SIG-M5 (cell line): ENCODE data around the gene PTPRO.
A peak's percentile ranks its signal among the peaks of the same experiment; 100 is the strongest.

Experiments
- DNase-seq: peaks from one replicate; lab custom pipeline; 2025; lab: John Stamatoyannopoulos, UW

The PTPRO gene

DNA sequence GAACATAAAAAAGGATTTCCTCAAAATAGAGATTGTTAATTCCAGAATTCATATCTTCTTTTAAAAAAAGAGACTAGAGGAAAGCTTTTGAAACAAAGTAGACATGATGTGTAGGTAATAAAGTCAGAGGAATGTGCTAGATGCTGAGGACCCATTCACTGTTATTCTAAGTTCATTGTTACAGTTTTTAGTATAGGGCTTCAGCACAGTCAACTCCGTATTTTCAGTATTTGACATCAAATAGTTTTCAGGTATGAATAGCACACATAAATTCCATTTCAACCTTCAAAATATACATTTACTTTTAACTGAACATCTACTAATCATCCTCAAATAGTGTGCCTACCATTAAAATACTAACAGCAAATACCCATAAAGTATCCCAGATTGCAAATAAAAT is 239.1 kb downstream of the PTPRO start:
- no peak for DNase-seq

DNA sequence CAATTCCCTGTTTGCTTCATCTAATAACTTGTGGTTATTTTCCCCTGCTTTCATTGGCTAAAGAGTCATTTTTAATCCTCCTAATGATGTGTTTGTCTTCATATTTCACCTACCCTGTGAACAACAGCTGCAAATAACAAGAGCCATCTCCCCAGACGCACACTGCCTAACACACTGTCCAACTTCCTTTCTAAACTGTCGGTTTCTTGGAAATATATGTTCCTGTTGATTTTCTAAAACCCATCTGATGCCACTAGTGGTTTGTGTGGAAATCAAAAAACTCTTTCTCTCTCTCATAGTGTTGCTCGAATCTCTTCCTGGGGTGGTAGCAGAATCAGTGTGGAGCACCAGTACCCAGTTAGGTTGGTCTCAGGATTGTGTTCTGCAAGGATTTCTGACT is 240.0 kb downstream of the PTPRO start:
- no peak for DNase-seq

DNA sequence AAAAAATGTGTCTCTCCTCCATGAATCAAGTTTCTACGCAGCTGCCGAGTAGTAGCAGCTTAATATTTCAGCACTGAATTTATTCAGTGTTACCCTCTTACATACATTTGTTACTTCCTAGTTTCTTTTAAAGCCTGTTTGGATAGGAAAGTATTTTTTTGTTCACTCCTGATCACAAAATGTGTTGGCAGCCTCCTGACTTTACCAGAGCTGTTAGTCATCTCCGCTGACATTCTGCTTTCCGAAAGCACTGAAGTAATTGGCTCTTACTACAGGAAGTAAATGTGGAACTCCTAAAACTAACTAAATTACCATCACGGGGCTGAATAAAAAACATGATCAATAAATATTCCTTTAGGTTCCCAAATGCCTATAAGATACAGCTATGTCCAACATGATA is 241.4 kb downstream of the PTPRO start:
- no peak for DNase-seq

DNA sequence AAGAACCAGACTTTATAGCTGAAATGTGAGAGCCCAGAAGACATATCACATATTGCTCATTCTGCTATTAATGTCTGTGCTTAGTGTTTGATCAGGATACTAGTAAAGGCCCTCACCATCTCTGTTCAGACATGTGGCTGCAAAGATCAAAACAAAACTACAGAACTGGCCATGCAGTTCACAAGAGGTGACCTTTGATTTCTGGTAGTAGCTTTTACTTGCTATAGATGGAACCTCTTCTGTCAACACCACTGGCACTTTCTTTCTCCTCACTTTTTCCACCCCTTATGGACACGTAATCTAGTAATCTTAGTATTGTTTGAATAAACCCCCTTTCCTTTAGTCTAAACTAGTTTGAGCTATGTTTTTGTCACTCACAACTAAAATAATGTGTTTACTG is 252.0 kb downstream of the PTPRO start:
- no peak for DNase-seq

DNA sequence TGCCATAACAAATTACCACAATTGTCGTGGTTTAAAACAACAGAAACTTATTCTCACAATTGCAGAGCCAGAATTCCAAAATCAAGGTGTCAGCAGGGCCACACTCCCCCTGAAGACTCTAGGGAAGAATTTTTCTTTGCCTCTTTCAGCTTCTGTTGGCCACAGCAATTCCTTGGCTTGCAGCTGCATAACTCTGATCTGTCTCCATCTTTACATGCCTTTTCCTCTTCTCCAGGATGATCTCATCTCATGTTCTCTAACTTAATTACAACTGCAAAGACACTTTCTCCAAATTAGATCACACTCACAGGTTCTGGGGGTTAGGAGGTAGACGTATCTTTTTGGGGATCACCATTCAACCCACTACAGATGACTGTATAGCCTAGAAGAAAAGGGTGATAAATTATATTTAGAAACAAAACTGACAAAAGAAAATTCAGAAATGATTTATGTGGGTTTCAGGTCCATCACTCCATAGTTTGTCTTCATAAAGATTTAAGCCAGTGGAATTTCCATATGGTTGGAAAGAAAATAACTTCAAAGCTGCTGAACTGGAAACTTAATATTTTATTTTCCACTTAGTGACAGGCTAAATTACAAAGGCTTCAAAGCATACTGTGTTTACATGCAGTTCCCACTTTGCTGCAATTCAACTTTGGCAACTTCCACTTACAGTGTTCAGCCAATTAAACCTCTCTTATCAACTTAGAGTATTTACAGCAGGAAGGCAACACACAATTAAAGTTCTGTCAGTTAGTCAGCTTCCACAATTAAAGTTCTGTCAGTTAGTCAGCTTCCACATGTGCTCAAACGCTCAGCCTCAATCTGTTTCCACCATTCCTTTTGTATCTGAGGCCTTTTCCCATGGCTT is 253.6 kb downstream of the PTPRO start:
- no peak for DNase-seq

DNA sequence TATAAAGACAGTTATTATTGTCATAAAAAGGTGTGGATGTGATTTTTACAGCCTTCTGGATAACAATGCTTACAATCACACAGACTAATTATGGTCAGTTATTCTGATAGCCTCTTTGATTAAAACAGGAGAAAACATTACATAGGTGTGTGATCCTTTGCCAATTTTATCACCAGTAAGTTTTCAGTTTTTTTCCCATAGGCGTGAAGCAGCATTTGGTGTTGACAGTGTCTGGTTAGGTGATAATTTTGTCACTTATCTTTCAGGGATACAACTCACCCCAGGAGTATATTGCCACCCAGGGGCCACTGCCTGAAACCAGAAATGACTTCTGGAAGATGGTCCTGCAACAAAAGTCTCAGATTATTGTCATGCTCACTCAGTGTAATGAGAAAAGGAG is 258.1 kb downstream of the PTPRO start:
- DNase-seq: no peak

DNA sequence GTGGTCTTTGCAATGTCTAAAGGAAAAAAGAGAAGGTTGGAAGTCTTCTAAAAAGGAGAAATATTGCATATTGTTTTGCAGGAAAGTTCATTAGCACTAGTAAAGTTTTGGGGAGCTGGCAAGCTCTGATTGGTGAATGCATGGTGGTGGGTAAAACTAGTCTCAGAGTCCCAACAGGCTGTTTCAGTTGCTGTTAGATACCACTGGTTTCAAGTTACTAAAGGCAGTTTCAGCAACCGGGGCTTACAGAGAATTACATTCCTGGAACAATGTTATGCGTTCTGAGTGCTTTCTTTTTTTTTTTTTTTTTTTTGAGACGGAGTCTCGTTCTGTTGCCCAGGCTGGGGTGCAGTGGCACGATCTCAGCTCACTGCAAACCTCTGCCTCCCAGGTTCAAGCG is 258.7 kb downstream of the PTPRO start:
- DNase-seq: no peak

DNA sequence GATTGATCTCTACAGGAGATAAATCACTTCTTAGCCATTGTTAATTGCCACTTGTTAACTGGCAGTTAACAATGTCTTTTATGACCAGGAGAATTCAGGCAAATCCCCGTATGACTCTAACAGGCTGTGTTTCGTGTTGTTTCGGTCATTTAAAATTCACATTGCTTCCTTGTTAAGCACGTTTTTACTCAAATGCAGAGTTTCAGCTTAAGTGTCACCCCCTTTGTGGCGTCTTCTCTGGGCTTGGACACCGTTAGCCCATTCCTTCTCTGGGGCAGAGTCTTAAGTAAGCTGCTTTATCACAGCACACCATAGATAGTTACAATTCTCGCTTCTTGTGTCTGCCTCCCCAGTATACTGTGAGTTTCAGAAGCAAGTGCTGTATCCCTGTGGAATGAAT is 261.5 kb downstream of the PTPRO start:
- no peak for DNase-seq

DNA sequence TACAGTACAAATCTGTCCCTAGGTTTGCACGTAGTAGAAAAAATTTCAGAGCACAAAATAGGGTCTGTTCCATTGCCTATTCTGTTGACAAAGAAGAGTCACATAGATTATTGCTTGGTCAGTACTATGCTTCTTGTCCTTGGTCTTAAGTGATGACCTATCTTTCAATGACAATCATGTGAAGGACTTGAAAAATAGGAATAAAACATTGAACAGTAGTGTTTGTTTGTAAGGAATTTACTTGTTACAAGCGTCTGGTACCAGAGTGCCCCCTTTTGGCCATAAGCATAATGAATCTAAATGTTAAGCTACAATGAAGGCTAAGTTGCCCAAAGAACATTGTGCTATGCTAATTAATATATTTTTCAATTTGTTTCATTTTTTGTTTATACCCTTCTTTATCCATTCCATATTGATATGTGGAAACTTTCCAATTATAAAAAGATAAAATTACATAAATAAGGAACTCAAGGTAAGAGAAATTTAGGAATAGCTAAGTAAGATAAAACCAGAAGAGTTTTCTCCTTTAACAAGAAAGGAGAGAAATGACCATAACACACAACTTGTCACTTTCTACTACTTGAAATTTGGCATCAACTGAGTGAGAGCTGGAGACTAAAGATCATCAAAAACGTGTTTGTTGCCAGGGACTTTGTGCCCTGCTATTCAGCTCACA is 262.2 kb downstream of the PTPRO start:
- DNase-seq: no peak

DNA sequence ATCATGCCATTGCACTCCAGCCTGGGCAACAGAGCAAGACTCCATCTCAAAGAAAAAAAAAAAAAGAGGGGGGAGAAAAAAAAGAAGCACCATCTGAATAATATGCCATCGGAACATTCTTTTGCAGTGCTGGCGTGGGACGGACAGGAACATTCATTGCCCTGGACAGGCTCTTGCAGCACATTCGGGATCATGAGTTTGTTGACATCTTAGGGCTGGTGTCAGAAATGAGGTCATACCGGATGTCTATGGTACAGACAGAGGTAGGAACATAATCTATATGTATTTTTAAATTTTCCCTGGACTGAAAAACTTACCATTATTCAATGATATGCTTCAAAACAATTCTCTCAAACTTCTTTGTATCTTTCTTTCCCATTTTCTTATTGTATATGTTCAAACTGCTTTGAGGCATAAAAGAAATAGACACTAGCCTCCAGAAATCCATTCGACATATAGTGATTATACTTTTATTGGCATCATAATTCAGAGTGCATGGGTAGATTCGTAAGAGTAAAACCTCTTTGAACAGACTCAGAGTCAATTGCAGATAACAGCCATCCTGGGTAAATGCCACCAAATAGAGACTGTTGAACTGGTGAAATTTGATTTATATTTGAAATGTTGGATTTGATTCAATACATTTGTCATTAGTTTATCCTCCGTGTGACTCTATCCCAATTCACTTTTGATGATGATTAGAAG is 267.2 kb downstream of the PTPRO start:
- DNase-seq: no peak

DNA sequence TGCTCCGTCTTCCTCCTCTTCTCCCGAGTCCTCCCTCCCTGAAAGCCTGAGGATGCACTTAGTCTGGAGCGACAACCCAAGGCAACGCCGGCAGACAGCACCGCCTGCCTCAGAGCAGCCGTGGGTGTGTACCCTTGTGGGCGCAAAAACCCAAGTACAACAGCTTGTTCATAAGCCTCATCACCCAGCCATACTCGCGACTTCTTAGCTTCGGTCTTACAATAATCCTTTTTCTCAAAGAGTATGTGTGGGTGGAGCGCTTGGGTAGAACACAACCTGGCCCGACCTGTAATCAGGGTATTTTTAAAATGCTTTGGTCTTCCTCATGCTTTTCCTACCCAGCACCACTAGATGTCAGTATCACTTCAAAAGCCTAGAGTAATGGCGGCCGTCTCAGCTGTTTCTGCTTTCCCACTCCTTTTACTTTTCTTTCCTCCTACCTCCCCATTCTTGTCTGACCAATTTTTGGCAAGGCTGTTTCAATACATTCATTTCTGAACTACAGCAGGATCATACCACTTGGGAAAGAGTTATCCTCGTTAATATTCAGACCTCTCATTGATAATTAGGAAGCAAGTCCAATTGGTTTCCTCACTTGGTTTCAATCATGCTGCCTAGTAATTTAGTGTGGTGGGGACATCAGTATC is 268.0 kb downstream of the PTPRO start:
- peak; percentile 19 for DNase-seq

DNA sequence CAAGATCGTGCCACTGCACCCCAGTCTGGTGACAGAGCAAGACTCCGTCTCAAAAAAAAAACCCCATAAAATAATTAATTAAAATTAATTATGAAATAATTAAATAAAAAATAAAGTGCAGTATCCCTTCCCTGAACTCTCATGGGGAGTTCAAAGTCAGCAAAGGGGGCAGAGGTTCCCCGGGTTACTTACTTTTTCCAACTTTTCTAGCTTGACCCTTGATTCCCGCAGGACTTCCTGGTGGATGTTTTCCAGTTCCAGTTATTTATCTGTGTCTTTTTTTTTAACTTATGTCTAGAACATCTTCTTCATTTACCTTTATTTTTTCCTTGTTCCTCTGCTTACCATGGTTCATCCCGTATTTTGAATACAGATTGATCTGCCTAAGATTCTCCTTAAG is 269.5 kb downstream of the PTPRO start:
- no peak for DNase-seq

DNA sequence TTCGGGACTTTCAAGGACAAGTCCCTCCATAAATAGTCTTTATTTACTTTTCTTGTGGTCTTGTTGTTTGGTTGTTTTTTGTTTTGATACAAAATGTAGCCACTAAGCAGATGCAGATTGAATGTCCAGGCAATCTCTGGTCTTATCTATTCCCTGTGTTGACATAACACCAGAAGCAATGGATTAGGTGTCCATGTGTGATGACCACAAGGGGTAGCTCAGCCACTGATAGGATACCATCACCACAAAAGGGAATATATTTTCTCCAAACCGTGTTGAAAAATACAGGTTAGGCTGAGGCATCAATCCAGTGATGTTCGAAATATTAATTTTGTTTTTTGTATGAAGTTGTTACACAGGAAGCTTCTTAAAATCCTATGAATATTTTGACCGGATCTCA is 270.6 kb downstream of the PTPRO start:
- no peak for DNase-seq

DNA sequence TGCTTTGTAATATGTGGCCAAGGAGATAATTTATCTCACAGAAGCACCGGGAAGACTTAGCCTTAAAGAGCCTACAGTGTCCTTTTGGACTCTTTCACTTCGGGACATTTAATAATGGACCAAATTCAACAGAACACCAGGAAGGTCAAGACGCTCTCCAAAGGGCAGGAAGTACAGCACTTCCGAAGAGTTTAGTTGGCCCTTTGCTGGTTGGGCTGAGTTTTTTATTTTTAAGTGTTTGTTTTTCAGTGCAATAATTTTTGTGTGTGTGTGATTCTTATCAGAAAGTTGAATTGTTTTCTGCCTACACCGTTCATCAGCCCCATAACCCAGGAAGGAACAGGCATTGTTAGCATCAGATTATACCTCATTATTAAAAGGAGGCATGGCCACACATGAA is 273.9 kb downstream of the PTPRO start:
- no peak for DNase-seq

DNA sequence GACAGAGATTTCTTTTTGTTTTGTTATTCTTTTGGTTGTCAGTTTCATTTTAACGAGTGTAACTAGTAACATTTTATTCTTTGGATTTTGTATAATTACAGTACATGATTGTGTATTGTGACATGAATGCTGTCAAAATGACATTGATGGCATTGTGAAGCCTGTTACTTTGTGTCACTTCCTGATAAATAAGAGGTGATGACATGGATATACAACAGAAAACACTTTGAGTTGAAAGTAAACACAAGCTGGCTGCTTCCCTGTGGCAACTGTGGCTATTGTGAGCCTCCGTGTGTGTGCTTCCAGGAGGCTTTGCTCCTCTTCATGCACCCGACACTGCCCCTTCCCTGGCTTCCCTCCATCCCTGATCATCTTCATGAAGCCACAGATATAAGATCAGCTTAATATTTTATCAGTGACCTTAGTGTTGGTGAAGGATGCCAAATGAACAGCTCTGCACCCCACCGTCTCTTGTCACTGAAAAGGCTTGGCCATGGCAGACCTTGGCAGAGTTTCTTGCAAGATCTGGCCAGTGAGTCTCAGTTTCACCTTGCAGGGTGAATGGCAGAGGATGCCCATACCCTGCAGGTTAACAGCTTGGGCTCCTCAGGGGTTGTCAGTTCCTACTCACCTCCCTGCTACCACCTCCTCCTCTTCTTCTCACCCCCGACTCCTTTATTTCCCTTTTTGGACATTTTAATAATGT is 275.0 kb downstream of the PTPRO start:
- DNase-seq: no peak

DNA sequence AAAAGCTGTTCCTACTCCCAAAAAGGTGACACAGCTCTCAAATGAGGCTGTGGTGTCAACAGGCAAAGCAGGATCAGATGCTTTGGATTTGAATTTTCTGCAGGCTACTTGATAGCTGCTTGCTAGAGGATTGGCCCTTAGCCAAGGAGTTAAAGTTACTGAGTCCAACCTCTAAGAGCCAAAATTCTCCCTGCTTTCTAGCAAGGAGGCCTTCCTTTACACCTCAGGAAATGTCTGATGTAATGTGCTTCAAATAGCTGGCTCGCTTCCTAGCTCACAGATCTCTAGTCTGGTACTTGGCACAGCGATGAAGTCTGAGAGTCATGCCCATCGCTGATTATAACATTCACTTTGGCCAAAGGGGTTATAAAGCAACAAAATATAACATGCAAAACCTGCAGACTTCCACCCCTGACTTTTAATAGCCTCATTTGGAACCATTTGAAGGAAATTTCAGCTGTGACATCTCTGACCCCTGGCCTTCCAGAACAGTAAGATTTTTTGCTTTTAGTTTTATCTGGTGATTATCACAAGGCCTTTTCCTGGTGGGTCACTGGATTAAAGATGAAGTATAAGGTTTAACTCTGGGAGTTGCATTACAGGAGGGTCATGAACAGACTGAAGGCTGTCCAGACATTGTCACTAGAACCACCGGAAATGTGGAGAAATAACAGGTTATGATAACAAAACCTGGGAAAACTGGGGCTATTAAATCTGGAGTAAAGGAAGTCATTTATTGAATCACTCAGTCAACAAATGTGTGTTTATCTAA is 277.1 kb downstream of the PTPRO start:
- DNase-seq: no peak

DNA sequence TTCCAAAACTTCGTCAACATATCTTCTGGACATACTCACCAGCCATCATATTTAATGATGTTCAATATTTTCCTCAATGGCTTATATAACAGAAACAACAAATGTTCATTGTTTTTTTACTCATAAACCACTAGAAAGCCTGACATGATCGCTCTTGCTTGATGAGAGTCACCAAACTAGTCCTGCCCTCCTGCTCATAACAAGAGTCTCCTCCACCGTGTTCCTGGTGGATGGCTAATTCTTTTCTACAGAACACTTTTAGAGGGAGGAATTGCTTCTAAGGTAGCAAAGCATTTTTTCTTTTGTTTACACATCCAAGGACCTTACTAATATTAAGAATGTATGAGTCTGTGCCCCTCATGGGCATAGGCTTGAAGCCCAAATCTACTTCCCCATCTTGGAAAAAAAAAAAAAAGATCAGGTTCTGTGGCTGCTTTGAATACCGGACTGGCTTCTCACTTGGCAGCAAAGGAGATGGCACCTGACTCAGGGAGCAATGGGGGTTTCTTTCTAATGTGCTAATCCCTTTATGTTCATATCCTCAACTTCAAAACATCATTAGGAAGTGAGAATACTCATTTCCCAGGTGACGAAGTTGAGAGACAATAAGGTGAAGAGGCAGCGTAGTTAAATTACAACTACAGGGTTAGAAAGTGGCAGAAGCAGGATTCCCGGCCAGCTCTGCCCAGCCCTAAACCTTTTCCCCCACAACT is 278.1 kb downstream of the PTPRO start:
- DNase-seq: no peak

DNA sequence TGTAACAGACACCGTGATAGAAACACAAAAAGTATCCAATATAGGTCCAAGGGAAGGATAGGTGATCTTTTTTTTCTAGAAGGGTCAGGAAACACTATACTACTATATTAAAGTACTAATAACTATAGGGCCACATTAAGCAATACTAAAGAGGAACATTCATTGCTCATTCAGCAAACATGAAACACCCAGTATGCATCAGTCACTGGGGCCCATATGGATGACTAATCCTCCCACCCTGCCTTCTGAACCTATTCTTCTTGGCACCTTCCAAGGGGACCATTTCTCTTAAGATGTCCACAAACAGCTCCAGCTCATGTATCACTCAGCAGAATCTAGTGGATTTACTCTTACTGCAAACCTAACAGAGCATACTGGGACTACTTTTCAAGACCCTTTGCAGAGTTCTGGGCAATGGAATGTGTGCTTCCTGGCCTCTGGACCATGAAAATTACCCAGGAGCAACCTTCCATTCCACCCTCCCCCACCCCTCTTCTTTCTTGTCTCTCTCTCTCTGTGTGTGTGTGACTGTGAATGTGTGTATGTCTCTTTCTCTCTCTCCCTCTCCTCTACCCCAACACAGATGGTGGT is 279.0 kb downstream of the PTPRO start:
- no peak for DNase-seq

DNA sequence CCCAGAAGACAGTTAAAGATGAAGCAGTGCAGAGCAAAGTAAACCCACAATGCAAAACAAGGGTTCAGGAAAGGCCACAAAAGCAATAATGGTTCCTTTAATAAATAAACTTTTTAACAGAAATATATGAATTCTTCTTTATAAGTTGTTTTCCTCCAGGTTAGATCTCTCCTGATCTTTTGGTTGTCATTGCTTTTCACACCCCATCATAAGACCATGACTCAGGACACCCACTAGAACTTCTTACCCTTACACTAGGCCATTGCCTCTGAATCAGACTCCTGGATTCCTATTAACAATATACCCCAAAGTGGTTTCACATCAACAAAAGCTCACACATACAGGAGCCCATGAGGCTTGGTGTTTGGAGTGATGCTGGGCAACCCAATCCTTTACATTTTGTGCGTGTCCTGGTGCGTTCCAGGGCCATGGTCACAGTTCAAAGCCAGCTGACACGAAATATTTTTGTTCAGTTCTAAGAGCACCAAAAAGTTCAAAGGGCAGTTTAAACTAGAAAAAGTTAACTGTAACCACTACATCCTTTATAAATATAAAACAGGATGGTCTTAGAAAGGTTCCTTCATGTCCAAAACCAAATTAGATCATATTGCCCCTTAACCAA is 279.9 kb downstream of the PTPRO start:
- DNase-seq: no peak
